ENCODE results near the gene BMP6. TPM values are rescaled to one million over a fixed set of nuclear protein-coding genes. Genes with fewer than 3 reads are reported as not detected.

Gene BMP6
- total RNA-seq, 6 experiments from 2014 or later = 1.8 to 4.4 (median 2.6) TPM

- 78% methylated on average over 2 of the region's 2 CpGs for WGBS (ENCODE audit: insufficient coverage, low coverage, low lambda C conversion rate, missing lambda C conversion rate)
- TF ChIP-seq, protein P1, sequence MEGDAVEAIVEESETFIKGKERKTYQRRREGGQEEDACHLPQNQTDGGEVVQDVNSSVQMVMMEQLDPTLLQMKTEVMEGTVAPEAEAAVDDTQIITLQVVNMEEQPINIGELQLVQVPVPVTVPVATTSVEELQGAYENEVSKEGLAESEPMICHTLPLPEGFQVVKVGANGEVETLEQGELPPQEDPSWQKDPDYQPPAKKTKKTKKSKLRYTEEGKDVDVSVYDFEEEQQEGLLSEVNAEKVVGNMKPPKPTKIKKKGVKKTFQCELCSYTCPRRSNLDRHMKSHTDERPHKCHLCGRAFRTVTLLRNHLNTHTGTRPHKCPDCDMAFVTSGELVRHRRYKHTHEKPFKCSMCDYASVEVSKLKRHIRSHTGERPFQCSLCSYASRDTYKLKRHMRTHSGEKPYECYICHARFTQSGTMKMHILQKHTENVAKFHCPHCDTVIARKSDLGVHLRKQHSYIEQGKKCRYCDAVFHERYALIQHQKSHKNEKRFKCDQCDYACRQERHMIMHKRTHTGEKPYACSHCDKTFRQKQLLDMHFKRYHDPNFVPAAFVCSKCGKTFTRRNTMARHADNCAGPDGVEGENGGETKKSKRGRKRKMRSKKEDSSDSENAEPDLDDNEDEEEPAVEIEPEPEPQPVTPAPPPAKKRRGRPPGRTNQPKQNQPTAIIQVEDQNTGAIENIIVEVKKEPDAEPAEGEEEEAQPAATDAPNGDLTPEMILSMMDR (IDR thresholded peaks at IDR 0.05) = no peak
- no peak for TF ChIP-seq POLR2A (IDR thresholded peaks at IDR 0.05)
- no peaks in the 10 kb centered on the region for H3K27me3 ChIP-seq
- ATAC-seq (no peak), DNase-seq (no peak)
- H3K27ac ChIP-seq = no peak overlapping the region
- H3K4me1 ChIP-seq = peaks cover 0 to under 1% (median 0%) of the 10 kb centered on the region in 4 donors
- intact Hi-C loops (cut with DNase I) = no loop called here
- no peaks in the 10 kb centered on the region for H3K9me3 ChIP-seq
- H3K4me3 ChIP-seq = no peak overlapping the region
- no peaks in the 10 kb centered on the region for H3K36me3 ChIP-seq
Observed at GRCh38 chr6:7720346-7720745, 5.6 kb upstream of the BMP6 start.

DNA sequence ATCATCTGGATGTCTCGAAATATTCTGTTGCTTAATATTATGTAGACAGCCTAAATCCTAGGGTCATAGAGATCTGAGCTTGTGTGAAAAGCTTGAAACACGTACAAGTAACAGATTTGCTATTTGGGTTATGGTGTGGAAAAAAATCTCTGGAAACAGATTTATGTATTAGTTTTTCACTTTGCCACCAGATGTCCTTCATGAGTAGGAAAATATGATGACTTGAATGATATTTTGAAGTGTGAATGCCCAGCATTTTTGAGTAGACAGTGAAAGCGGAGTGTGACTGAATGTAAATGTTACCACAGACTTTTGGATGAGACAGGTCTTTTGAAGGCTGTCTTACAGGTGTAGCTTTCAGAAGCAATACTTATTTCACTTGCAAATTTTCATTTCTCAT is 4.2 kb upstream of the BMP6 start:
- DNase-seq = no peak
- Histone ChIP-seq H3K27ac (no peak overlapping the region), H3K9me3 (no peaks in the 10 kb centered on the region), H3K27me3 (no peaks in the 10 kb centered on the region), H3K4me3 (no peak overlapping the region), H3K4me1 (peaks cover 0 to 13% (median 0%) of the 10 kb centered on the region in 4 donors), H3K36me3 (no peaks in the 10 kb centered on the region)
- WGBS (ENCODE audit: insufficient coverage, low coverage, low lambda C conversion rate, missing lambda C conversion rate) = 28% methylated on average over 3 of the region's 3 CpGs
- no peak for ATAC-seq
- intact Hi-C loops (cut with DNase I) = no loop called here
- TF ChIP-seq, protein P1 (IDR thresholded peaks at IDR 0.05) = peak; percentile 24 to 32 (median 27)
- no peak for TF ChIP-seq POLR2A (IDR thresholded peaks at IDR 0.05)

GRCh38 chr6:7723041-7723447 is 2.9 kb upstream of the BMP6 start:
- Histone ChIP-seq H3K9me3 (no peaks in the 10 kb centered on the region), H3K4me3 (no peak overlapping the region), H3K4me1 (peaks cover 0 to 26% (median 0%) of the 10 kb centered on the region in 4 donors), H3K27me3 (no peaks in the 10 kb centered on the region), H3K36me3 (no peaks in the 10 kb centered on the region), H3K27ac (no peak overlapping the region)
- TF ChIP-seq, protein P1 (IDR thresholded peaks at IDR 0.05) = peak; percentile 41 to 67 (median 64)
- no peak for TF ChIP-seq POLR2A (IDR thresholded peaks at IDR 0.05)
- 0% methylated on average over 9 of the region's 10 CpGs for WGBS (ENCODE audit: insufficient coverage, low coverage, low lambda C conversion rate, missing lambda C conversion rate)
- ATAC-seq = peak; percentile 68 to 78 (median 72)
- DNase-seq = peak; percentile 62 to 76 (median 64)
- intact Hi-C loops (cut with DNase I) = no loop called here

GRCh38 chr6:7723554-7723953 is 2.3 kb upstream of the BMP6 start:
- Histone ChIP-seq H3K4me1 (peaks cover 0 to 30% (median 0%) of the 10 kb centered on the region in 4 donors), H3K27ac (no peak overlapping the region), H3K4me3 (no peak overlapping the region), H3K9me3 (no peaks in the 10 kb centered on the region), H3K36me3 (no peaks in the 10 kb centered on the region), H3K27me3 (no peaks in the 10 kb centered on the region)
- TF ChIP-seq POLR2A (IDR thresholded peaks at IDR 0.05) = no peak
- TF ChIP-seq, protein P1 (IDR thresholded peaks at IDR 0.05) = no peak
- intact Hi-C loops (cut with DNase I) = no loop called here
- DNase-seq (no peak), ATAC-seq (no peak)
- 79% methylated on average over 2 of the region's 6 CpGs for WGBS (ENCODE audit: insufficient coverage, low coverage, low lambda C conversion rate, missing lambda C conversion rate)
